SK-N-SH (cell line): Measurements from ENCODE around the gene MAGEA2B. TPM values are rescaled to one million over a fixed set of nuclear protein-coding genes. Genes with fewer than 3 reads are reported as not detected.

ENCODE experiments used
- CTCF ChIA-PET: fragments of 300-600, 350-600 bp; formaldehyde crosslinking; extraction: SDS; loops from one replicate; lab custom pipeline; 2021; lab: Yijun Ruan, JAX
- POLR2A ChIA-PET: fragments of 350-600 bp; sonication (Branson Sonifier 250); formaldehyde crosslinking; extraction: SDS; loops from one replicate; lab custom pipeline; 2020; ENCODE audit warnings: antibody characterized with exemption, inconsistent platforms; lab: Yijun Ruan, JAX
- DNase-seq: peaks from one replicate; pipeline ENCODE4 v3.0.0; 2012
- H2AFZ ChIP-seq: fragments of 200-600 bp; sonication (generic); 2 replicates; pipeline ENCODE4 v1.8.1; 2016; ENCODE audit warnings: antibody characterized with exemption, mild to moderate bottlenecking, low read depth
- H3F3A ChIP-seq: fragments of 200-600 bp; sonication (generic); replicated peaks from 2 replicates; pipeline ENCODE3; 2016; ENCODE audit warnings: antibody characterized with exemption, mild to moderate bottlenecking; ENCODE audit not compliant: insufficient read depth
- H3K27ac ChIP-seq, 2 experiments: fragments of 200-500 bp in 1 of 2; fragments of 200-600 bp in 1 of 2; sonication (Bioruptor generic) in 1 of 2; sonication (generic), shearing (Covaris generic) in 1 of 2; 2 replicates each; pipeline versions ENCODE4 v1.5.1 to v1.6.1; 2014 to 2016; ENCODE audit warnings: low read depth in 2 of 2, inconsistent platforms in 1 of 2, low read length in 1 of 2, mild to moderate bottlenecking in 1 of 2, mixed read lengths in 1 of 2
- H3K27me3 ChIP-seq: fragments of 200-600 bp; sonication (generic), shearing (Covaris generic); 2 replicates; pipeline ENCODE4 v1.6.1; 2016; ENCODE audit warnings: mixed run types; ENCODE audit not compliant: insufficient read depth
- H3K36me3 ChIP-seq, 2 experiments: fragments of 200-500 bp in 1 of 2; fragments of 200-600 bp in 1 of 2; sonication (Bioruptor generic) in 1 of 2; sonication (generic) in 1 of 2; replicated peaks in 1 of 2; 2 replicates each; pipeline versions ENCODE3 to v1.5.1; 2014 to 2016; ENCODE audit warnings: low read length in 1 of 2, mild to moderate bottlenecking in 1 of 2; ENCODE audit not compliant: insufficient read depth in 2 of 2, control insufficient read depth in 1 of 2
- H3K4me1 ChIP-seq, 2 experiments: fragments of 200-500 bp in 1 of 2; fragments of 200-600 bp in 1 of 2; sonication (Bioruptor generic) in 1 of 2; sonication (generic), shearing (Covaris generic) in 1 of 2; 2 replicates each; pipeline versions ENCODE4 v1.5.1 to v1.6.1; 2014 to 2016; ENCODE audit warnings: low read depth in 1 of 2, low read length in 1 of 2, mixed run types in 1 of 2; ENCODE audit not compliant: insufficient read depth in 2 of 2, control insufficient read depth in 1 of 2
- H3K4me2 ChIP-seq: fragments of 200-600 bp; sonication (generic), shearing (Covaris generic); 2 replicates; pipeline ENCODE4 v1.6.1; 2017; ENCODE audit warnings: mixed run types
- H3K4me3 ChIP-seq, 2 experiments: fragments of 200-500 bp in 1 of 2; fragments of 200-600 bp in 1 of 2; sonication (Bioruptor generic) in 1 of 2; sonication (generic), shearing (Covaris generic) in 1 of 2; 2 replicates each; pipeline versions ENCODE4 v1.5.1 to v1.8.1; 2014 to 2016; ENCODE audit warnings: low read depth in 2 of 2, inconsistent platforms in 1 of 2, low read length in 1 of 2, mild to moderate bottlenecking in 1 of 2, mixed read lengths in 1 of 2, moderate library complexity in 1 of 2
- H3K79me2 ChIP-seq: fragments of 200-600 bp; sonication (generic); 2 replicates; pipeline ENCODE4 v1.8.1; 2017; ENCODE audit warnings: mild to moderate bottlenecking; ENCODE audit not compliant: insufficient read depth
- H3K9ac ChIP-seq: fragments of 200-600 bp; sonication (generic); 2 replicates; pipeline ENCODE4 v1.6.1; 2017; ENCODE audit warnings: mixed run types
- H3K9me2 ChIP-seq: fragments of 200-600 bp; sonication (generic); 2 replicates; pipeline ENCODE4 v1.6.1; 2017; ENCODE audit warnings: mixed run types
- H3K9me3 ChIP-seq: fragments of 200-600 bp; sonication (generic); 2 replicates; pipeline ENCODE4 v1.6.1; 2017; ENCODE audit warnings: mixed run types, mild to moderate bottlenecking, moderate library complexity
- H4K20me1 ChIP-seq: fragments of 200-600 bp; sonication (generic); 2 replicates; pipeline ENCODE4 v1.6.1; 2017; ENCODE audit warnings: mild to moderate bottlenecking, mixed run types; ENCODE audit not compliant: insufficient read depth
- CHD2 ChIP-seq: fragments of 150-350 bp; IDR thresholded peaks from 2 replicates; pipeline ENCODE4 v1.6.1; 2018; ENCODE audit warnings: low read length; ENCODE audit not compliant: partially characterized antibody
- ELF1 ChIP-seq: IDR thresholded peaks from 2 replicates; pipeline ENCODE4 v1.4.0; 2012
- EZH2phosphoT487 ChIP-seq: fragments of 200-600 bp; sonication (generic); IDR thresholded peaks from 2 replicates; pipeline ENCODE4 v1.6.1; 2017; ENCODE audit warnings: low read depth, mixed run types, mild to moderate bottlenecking, antibody characterized with exemption, moderate library complexity, borderline replicate concordance
- FOXM1 ChIP-seq: IDR thresholded peaks from 2 replicates; pipeline ENCODE4 v1.4.0; 2012; ENCODE audit warnings: low read depth, mild to moderate bottlenecking
- GABPA ChIP-seq: IDR thresholded peaks from 2 replicates; pipeline ENCODE4 v1.4.0; 2012; ENCODE audit warnings: low read depth, mild to moderate bottlenecking
- JUND ChIP-seq: IDR thresholded peaks from 2 replicates; pipeline ENCODE4 v1.4.0; 2012
- MXI1 ChIP-seq: IDR thresholded peaks from 2 replicates; pipeline ENCODE4 v1.6.1; 2012; ENCODE audit warnings: mild to moderate bottlenecking, low read depth, low read length, improper control_type of control experiment
- NRF1 ChIP-seq: IDR thresholded peaks from 2 replicates; pipeline ENCODE4 v1.6.1; 2012; ENCODE audit warnings: low read depth, mild to moderate bottlenecking, low read length
- POLR2AphosphoS5 ChIP-seq: IDR thresholded peaks from 2 replicates; pipeline ENCODE4 v1.6.1; 2012; ENCODE audit warnings: low read depth, low read length
- REST ChIP-seq: IDR thresholded peaks from 2 replicates; pipeline ENCODE4 v1.6.1; 2012; ENCODE audit warnings: mild to moderate bottlenecking, low read depth, low read length, moderate library complexity
- SIN3A ChIP-seq: IDR thresholded peaks from 2 replicates; pipeline ENCODE4 v1.6.1; 2012; ENCODE audit warnings: low read depth, mild to moderate bottlenecking, low read length, moderate library complexity, borderline replicate concordance
- SMC3 ChIP-seq: IDR thresholded peaks from 2 replicates; pipeline ENCODE4 v1.6.1; 2012; ENCODE audit warnings: low read depth, low read length, improper control_type of control experiment
- TAF1 ChIP-seq: IDR thresholded peaks from 2 replicates; pipeline ENCODE4 v1.6.1; 2012; ENCODE audit warnings: low read depth, mild to moderate bottlenecking, low read length, moderate library complexity, borderline replicate concordance
- TCF12 ChIP-seq: IDR thresholded peaks from 2 replicates; pipeline ENCODE4 v1.4.0; 2012
- TEAD4 ChIP-seq: IDR thresholded peaks from 2 replicates; pipeline ENCODE4 v1.4.0; 2012; ENCODE audit warnings: mild to moderate bottlenecking, borderline replicate concordance; ENCODE audit not compliant: insufficient read depth
- USF1 ChIP-seq: IDR thresholded peaks from 2 replicates; pipeline ENCODE4 v1.4.0; 2012; ENCODE audit warnings: low read depth, borderline replicate concordance
- USF2 ChIP-seq: fragments of 150-350 bp; IDR thresholded peaks from 2 replicates; pipeline ENCODE4 v1.6.1; 2017; ENCODE audit warnings: antibody characterized with exemption, low read length, low read depth, borderline replicate concordance
- ZBTB33 ChIP-seq: IDR thresholded peaks from 2 replicates; pipeline ENCODE4 v1.4.0; 2012; ENCODE audit warnings: low read depth, borderline replicate concordance
- WGBS: methylation state at CpG from one replicate; pipeline ENCODE4 v1.1.6; 2017; ENCODE audit warnings: low lambda C conversion rate; 5-methylcytosine and 5-hydroxymethylcytosine counted together
- polyA plus RNA-seq, 3 experiments: library from polyadenylated mRNA; depleted of rRNA; stranded (reverse); fragments of >200 nt; gene quantifications; 2 replicates each; pipeline ENCODE4 v1.2.3, GENCODE V29; 2012

The MAGEA2B gene
- polyA plus RNA-seq, 1 of the 3 experiments (the other 2 are of a cell fraction): 17.1 TPM

GRCh38 chrX:152733261-152733975, 19.0 kb downstream of the MAGEA2B start, which contains the start of the genes CSAG1 and MAGEA12:
Gene CSAG1 (minus strand): TSS chrX:152733721. CDS start chrX:152732460, 1,261 bp downstream.
Gene MAGEA12 (plus strand): TSS chrX:152733757. CDS start chrX:152736162, 2,405 bp downstream.
- ChIA-PET CTCF (no interaction called here), POLR2A (no interaction called here)

More at GRCh38 chrX:152733261-152733975, 19.0 kb downstream of the MAGEA2B start, which contains the start of the genes CSAG1 and MAGEA12:
- Histone ChIP-seq H2AFZ (no peak within 1 kb of the TSS), H3F3A (no peaks in the 10 kb centered on the region), H3K4me3 (peak within 1 kb of the TSS; percentile 64 to 73), H3K9me3 (no peaks in the 10 kb centered on the region), H3K79me2 (peaks cover 55% of the 10 kb centered on the region), H3K27ac (no peak within 1 kb of the TSS), H3K36me3 (peaks cover 2 to 4% of the 10 kb centered on the region in 2 experiments), H3K9me2 (no peaks in the 10 kb centered on the region), H3K27me3 (no peaks in the 10 kb centered on the region), H3K4me1 (peaks cover 0 to 6% of the 10 kb centered on the region in 2 experiments; a peak in 1 of 4 replicates), H3K9ac (peak within 1 kb of the TSS; percentile 82), H3K4me2 (peak within 1 kb of the TSS; percentile 79), H4K20me1 (no peaks in the 10 kb centered on the region)
- peak; percentile 81 for DNase-seq
- 11% methylated on average over 4 of the region's 21 CpGs for WGBS
- 0 out of 2 replicates have a peak, but pooled peaks have one; percentile 32 for TF ChIP-seq POLR2AphosphoS5
- TF ChIP-seq TCF12: no peak
- TF ChIP-seq JUND: 0 out of 2 replicates have a peak, but pooled peaks have one; percentile 12
- peak; percentile 54; the same call in 1 of the 2 replicates for TF ChIP-seq NRF1
- TF ChIP-seq MXI1: 0 out of 2 replicates have a peak, but pooled peaks have one; percentile 20
- peak; percentile 59; the same call in 1 of the 2 replicates for TF ChIP-seq SIN3A
- peak; percentile 83 for TF ChIP-seq GABPA
- TF ChIP-seq TAF1: peak; percentile 40; the same call in 1 of the 2 replicates
- TF ChIP-seq ZBTB33: peak; percentile 97
- peak; percentile 91 for TF ChIP-seq USF1
- TF ChIP-seq SMC3: no peak
- TF ChIP-seq FOXM1: no peak
- TF ChIP-seq USF2: peak; percentile 39; the same call in 1 of the 2 replicates
- TF ChIP-seq TEAD4: no peak
- peak; percentile 98 for TF ChIP-seq CHD2
- TF ChIP-seq EZH2phosphoT487: no peak
- peak; percentile 50 for TF ChIP-seq ELF1
- no peak for TF ChIP-seq REST
